ENCODE results near the gene CACNG7.

Gene CACNG7

GRCh38 chr19:53910170-53910518 is 1.1 kb downstream of the CACNG7 start:
- DNase-seq (ENCODE audit: extremely low read depth, low read depth) = no peak
- no peak overlapping the region for H3K4me3 ChIP-seq (replicated peaks; ENCODE audit: low read depth, low read length)
- no peak for TF ChIP-seq CTCF (IDR thresholded peaks at IDR 0.05; ENCODE audit: low read depth, low read length, missing control alignments)

GRCh38 chr19:53912653-53913052 is 3.6 kb downstream of the CACNG7 start:
- DNase-seq (ENCODE audit: extremely low read depth, low read depth) = no peak
- peak; percentile 37 for TF ChIP-seq CTCF (IDR thresholded peaks at IDR 0.05; ENCODE audit: low read depth, low read length, missing control alignments)
- no peak overlapping the region for H3K4me3 ChIP-seq (replicated peaks; ENCODE audit: low read depth, low read length)

GRCh38 chr19:53915000-53915399 is 5.9 kb downstream of the CACNG7 start:
- DNase-seq (ENCODE audit: extremely low read depth, low read depth) = no peak
- no peak overlapping the region for H3K4me3 ChIP-seq (replicated peaks; ENCODE audit: low read depth, low read length)
- no peak for TF ChIP-seq CTCF (IDR thresholded peaks at IDR 0.05; ENCODE audit: low read depth, low read length, missing control alignments)

GRCh38 chr19:53916004-53916403 is 6.9 kb downstream of the CACNG7 start:
- TF ChIP-seq CTCF (IDR thresholded peaks at IDR 0.05; ENCODE audit: low read depth, low read length, missing control alignments) = no peak
- no peak for DNase-seq (ENCODE audit: extremely low read depth, low read depth)
- no peak overlapping the region for H3K4me3 ChIP-seq (replicated peaks; ENCODE audit: low read depth, low read length)

- TF ChIP-seq CTCF (IDR thresholded peaks at IDR 0.05; ENCODE audit: low read depth, low read length, missing control alignments) = no peak
- no peak overlapping the region for H3K4me3 ChIP-seq (replicated peaks; ENCODE audit: low read depth, low read length)
- DNase-seq (ENCODE audit: extremely low read depth, low read depth) = no peak
Measured at GRCh38 chr19:53917356-53917755, 8.3 kb downstream of the CACNG7 start.

- no peak for TF ChIP-seq CTCF (IDR thresholded peaks at IDR 0.05; ENCODE audit: low read depth, low read length, missing control alignments)
- no peak overlapping the region for H3K4me3 ChIP-seq (replicated peaks; ENCODE audit: low read depth, low read length)
- peak; percentile 43 for DNase-seq (ENCODE audit: extremely low read depth, low read depth)
Measured at GRCh38 chr19:53927739-53928138, 18.7 kb downstream of the CACNG7 start.

- DNase-seq (ENCODE audit: extremely low read depth, low read depth) = no peak
- no peak overlapping the region for H3K4me3 ChIP-seq (replicated peaks; ENCODE audit: low read depth, low read length)
- no peak for TF ChIP-seq CTCF (IDR thresholded peaks at IDR 0.05; ENCODE audit: low read depth, low read length, missing control alignments)
Measured at GRCh38 chr19:53936029-53936428, 27.0 kb downstream of the CACNG7 start.

All from HFF-Myc (cell line).